ENCODE data around the gene SLC2A13. TPM values are rescaled to one million over a fixed set of nuclear protein-coding genes. Genes with fewer than 3 reads are reported as not detected.

SLC2A13 gene
- total RNA-seq, 4 donors from 2014 or later = 9.1 to 63.4 (median 33.1) TPM

DNA sequence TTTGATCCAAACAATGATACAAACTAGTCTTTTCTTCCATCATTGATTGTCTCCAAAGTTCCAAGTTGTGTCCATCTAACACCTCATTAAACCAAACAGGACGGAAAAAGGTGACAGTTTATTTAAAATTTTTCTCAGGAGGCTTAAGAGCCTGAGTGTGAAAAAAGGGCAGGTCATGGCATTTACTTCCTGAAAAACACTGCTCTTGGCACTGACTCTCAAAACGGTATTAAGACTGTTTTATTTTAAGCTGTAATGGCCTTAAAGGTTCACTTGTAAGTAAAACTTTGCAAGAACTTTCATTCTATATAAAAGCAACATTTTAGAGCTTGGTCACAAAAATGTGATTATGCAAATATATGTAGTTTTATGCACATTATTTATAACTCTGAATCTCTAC, 222.5 kb downstream of the SLC2A13 start:
- Histone ChIP-seq H3K9me3 (peaks cover 0 to 9% (median 4%) of the 10 kb centered on the region in 4 donors), H3K4me3 (no peak overlapping the region), H3K27ac (no peak overlapping the region), H3K36me3 (no peaks in the 10 kb centered on the region), H3K27me3 (no peaks in the 10 kb centered on the region), H3K4me1 (no peaks in the 10 kb centered on the region)
- TF ChIP-seq, protein P1, sequence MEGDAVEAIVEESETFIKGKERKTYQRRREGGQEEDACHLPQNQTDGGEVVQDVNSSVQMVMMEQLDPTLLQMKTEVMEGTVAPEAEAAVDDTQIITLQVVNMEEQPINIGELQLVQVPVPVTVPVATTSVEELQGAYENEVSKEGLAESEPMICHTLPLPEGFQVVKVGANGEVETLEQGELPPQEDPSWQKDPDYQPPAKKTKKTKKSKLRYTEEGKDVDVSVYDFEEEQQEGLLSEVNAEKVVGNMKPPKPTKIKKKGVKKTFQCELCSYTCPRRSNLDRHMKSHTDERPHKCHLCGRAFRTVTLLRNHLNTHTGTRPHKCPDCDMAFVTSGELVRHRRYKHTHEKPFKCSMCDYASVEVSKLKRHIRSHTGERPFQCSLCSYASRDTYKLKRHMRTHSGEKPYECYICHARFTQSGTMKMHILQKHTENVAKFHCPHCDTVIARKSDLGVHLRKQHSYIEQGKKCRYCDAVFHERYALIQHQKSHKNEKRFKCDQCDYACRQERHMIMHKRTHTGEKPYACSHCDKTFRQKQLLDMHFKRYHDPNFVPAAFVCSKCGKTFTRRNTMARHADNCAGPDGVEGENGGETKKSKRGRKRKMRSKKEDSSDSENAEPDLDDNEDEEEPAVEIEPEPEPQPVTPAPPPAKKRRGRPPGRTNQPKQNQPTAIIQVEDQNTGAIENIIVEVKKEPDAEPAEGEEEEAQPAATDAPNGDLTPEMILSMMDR (IDR thresholded peaks at IDR 0.05) = no peak
- no peak for TF ChIP-seq POLR2A (IDR thresholded peaks at IDR 0.05)
- DNase-seq = no peak

DNA sequence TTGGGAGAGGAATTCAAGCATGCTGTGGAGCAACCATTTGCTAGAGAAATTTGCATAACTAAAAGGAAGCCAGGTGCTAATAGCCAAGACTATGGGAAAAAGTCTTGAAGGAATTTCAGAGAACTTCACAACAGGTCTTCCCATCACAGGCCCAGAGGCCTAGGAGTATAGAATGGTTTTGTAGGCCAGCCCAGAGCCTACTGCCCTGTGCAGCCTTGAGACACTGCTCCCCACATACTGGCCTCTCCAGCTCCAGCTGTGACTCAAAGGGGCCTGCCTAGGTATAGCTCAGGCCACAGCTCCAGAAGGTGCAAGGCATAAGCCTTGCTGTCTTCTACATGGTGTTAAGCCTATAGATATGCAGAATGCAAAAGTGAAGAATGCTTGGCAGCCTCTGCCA, 227.1 kb downstream of the SLC2A13 start:
- H3K4me1 ChIP-seq = no peaks in the 10 kb centered on the region
- peaks cover 0 to 9% (median 4%) of the 10 kb centered on the region in 4 donors for H3K9me3 ChIP-seq
- H3K27ac ChIP-seq = no peak overlapping the region
- no peak for TF ChIP-seq POLR2A (IDR thresholded peaks at IDR 0.05)
- TF ChIP-seq, protein P1 (IDR thresholded peaks at IDR 0.05) = no peak
- no peak for DNase-seq
- no peak overlapping the region for H3K4me3 ChIP-seq
- H3K36me3 ChIP-seq = no peaks in the 10 kb centered on the region
- H3K27me3 ChIP-seq = no peaks in the 10 kb centered on the region

DNA sequence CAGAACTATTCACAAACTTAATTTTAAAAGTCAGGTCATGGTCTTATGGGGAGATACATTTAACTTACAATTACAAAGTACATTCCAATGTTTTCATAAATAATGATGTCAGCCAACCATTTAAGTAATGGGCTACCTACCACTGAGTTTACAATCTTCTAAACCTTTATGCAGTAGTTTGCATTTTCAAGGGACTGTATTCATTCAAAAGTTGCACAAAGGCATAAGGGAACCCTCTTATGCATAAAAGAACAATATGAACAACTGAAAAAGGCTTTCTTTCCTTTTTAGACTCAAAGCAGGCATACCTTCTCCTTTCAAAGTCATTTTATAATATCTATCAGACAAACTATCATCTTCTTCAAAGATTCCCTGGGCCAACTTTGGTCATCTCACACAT, 230.2 kb downstream of the SLC2A13 start:
- DNase-seq = no peak
- Histone ChIP-seq H3K9me3 (peaks cover 0 to 9% (median 4%) of the 10 kb centered on the region in 4 donors), H3K4me1 (no peaks in the 10 kb centered on the region), H3K4me3 (no peak overlapping the region), H3K27ac (no peak overlapping the region), H3K36me3 (no peaks in the 10 kb centered on the region), H3K27me3 (no peaks in the 10 kb centered on the region)
- no peak for TF ChIP-seq POLR2A (IDR thresholded peaks at IDR 0.05)
- TF ChIP-seq, protein P1 (IDR thresholded peaks at IDR 0.05) = no peak

DNA sequence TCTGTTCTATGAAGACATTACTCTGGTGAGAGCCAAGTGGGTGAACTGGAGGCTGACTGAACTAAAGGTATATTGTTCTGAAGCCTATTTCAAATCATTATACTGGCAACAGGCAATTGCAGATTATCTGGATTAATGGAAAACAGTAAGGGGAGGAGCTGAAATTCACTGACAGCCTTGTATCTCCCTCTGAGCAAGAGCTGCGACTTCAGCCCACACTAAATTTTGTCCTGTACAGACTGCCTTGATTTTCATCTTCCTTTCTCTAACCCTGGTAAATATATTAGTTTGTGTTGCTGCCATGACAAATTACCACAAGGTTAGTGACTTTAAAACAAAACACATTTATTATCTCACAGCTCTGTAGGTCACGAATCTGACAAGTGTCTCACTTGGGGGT, 231.1 kb downstream of the SLC2A13 start:
- Histone ChIP-seq H3K27ac (no peak overlapping the region), H3K4me1 (no peaks in the 10 kb centered on the region), H3K27me3 (no peaks in the 10 kb centered on the region), H3K36me3 (no peaks in the 10 kb centered on the region), H3K4me3 (no peak overlapping the region), H3K9me3 (peaks cover 0 to 9% (median 4%) of the 10 kb centered on the region in 4 donors)
- TF ChIP-seq POLR2A (IDR thresholded peaks at IDR 0.05) = no peak
- TF ChIP-seq, protein P1 (IDR thresholded peaks at IDR 0.05) = no peak
- no peak for DNase-seq

DNA sequence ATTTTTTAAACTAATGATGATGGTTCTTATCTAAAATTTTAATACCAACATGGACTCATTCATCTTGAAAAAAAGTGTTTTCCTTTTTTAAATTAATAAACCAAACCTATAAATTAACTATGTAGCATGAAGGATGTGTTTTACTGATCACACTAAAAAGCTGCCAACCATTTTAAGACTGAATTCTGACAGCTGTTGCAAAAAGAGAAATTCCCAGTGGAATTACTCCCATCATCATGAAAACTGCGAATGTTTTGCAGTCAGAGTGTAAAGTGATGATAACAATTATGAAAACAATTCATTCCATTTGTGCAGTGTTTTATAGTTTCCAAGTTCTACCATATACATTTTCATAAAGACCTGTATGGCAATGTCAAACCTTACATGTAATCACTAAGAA, 232.8 kb downstream of the SLC2A13 start:
- no peaks in the 10 kb centered on the region for H3K4me1 ChIP-seq
- no peaks in the 10 kb centered on the region for H3K36me3 ChIP-seq
- no peak for DNase-seq
- no peaks in the 10 kb centered on the region for H3K9me3 ChIP-seq
- H3K27me3 ChIP-seq = no peaks in the 10 kb centered on the region
- no peak overlapping the region for H3K27ac ChIP-seq
- no peak overlapping the region for H3K4me3 ChIP-seq
- TF ChIP-seq, protein P1 (IDR thresholded peaks at IDR 0.05) = no peak
- TF ChIP-seq POLR2A (IDR thresholded peaks at IDR 0.05) = no peak

DNA sequence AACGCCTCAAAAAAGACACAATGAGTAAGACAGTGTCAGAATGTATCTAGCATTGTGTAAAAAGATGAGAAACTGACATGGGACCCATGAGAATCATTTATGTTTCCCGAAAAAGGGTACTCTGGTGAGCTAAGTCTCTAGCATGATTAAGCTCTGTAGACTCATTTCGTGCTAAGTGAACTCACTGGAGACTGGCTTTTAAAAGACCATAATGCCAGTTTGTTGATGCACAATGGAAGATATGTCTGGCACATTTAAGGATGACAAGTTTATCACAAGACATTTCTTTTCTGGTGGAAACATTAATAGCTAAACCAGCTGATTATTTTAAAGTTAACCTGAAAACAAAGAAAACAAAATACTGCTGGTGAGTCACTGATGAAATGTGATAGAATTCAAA, 233.5 kb downstream of the SLC2A13 start:
- H3K36me3 ChIP-seq = no peaks in the 10 kb centered on the region
- no peak for DNase-seq
- H3K27me3 ChIP-seq = no peaks in the 10 kb centered on the region
- TF ChIP-seq, protein P1 (IDR thresholded peaks at IDR 0.05) = no peak
- TF ChIP-seq POLR2A (IDR thresholded peaks at IDR 0.05) = no peak
- no peaks in the 10 kb centered on the region for H3K4me1 ChIP-seq
- H3K4me3 ChIP-seq = no peak overlapping the region
- no peaks in the 10 kb centered on the region for H3K9me3 ChIP-seq
- H3K27ac ChIP-seq = no peak overlapping the region
